ENCODE measurements around the gene MPV17. TPM values are rescaled to one million over a fixed set of nuclear protein-coding genes. Genes with fewer than 3 reads are reported as not detected.

MPV17 gene
- total and polyA plus RNA-seq, 2 of the 13 experiments (the other 11 are each of a cell fraction or from before 2014, with no cell fraction given) = 48.9 to 129 TPM

- TF ChIP-seq, protein P1, sequence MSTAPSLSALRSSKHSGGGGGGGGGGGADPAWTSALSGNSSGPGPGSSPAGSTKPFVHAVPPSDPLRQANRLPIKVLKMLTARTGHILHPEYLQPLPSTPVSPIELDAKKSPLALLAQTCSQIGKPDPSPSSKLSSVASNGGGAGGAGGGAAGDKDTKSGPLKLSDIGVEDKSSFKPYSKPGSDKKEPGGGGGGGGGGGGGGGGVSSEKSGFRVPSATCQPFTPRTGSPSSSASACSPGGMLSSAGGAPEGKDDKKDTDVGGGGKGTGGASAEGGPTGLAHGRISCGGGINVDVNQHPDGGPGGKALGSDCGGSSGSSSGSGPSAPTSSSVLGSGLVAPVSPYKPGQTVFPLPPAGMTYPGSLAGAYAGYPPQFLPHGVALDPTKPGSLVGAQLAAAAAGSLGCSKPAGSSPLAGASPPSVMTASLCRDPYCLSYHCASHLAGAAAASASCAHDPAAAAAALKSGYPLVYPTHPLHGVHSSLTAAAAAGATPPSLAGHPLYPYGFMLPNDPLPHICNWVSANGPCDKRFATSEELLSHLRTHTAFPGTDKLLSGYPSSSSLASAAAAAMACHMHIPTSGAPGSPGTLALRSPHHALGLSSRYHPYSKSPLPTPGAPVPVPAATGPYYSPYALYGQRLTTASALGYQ (CRISPR knock-in tag; IDR thresholded peaks at IDR 0.05) = no peak
- TF ChIP-seq ZNF670 (CRISPR knock-in tag; IDR thresholded peaks at IDR 0.05; ENCODE audit: borderline replicate concordance) (no peak), ZNF605 (CRISPR knock-in tag; IDR thresholded peaks at IDR 0.05) (peak; percentile 82), IKZF4 (CRISPR knock-in tag; IDR thresholded peaks at IDR 0.05; ENCODE audit: borderline replicate concordance, low read depth, not compliant biosample characterization) (peak; percentile 83), ZNF784 (CRISPR knock-in tag; IDR thresholded peaks at IDR 0.05; ENCODE audit: borderline replicate concordance) (peak; percentile 78; the same call in 1 of the 2 replicates), SNAPC4 (CRISPR knock-in tag; IDR thresholded peaks at IDR 0.05) (no peak), ZNF530 (CRISPR knock-in tag; IDR thresholded peaks at IDR 0.05; ENCODE audit: low read depth) (no peak), MYNN (CRISPR knock-in tag; IDR thresholded peaks at IDR 0.05; ENCODE audit: low read depth) (no peak), CC2D1A (CRISPR knock-in tag; IDR thresholded peaks at IDR 0.05) (no peak), DNMT3B (CRISPR knock-in tag; conservative IDR thresholded peaks at IDR 0.05) (peak; percentile 89), WIZ (CRISPR knock-in tag; IDR thresholded peaks at IDR 0.05) (no peak; the same call in 1 of the 2 replicates), RFX1 (IDR thresholded peaks at IDR 0.05) (no peak), ZNF781 (CRISPR knock-in tag; IDR thresholded peaks at IDR 0.05; ENCODE audit: borderline replicate concordance, not compliant biosample characterization) (no peak), NFKBIZ (CRISPR knock-in tag; IDR thresholded peaks at IDR 0.05) (peak; percentile 23; the same call in 1 of the 2 replicates), CREB3 (CRISPR knock-in tag; IDR thresholded peaks at IDR 0.05) (no peak), AGO1 (IDR thresholded peaks at IDR 0.05; ENCODE audit: low read depth, low read length, poor library complexity, severe bottlenecking) (no peak)
- TF ChIP-seq, protein P2, sequence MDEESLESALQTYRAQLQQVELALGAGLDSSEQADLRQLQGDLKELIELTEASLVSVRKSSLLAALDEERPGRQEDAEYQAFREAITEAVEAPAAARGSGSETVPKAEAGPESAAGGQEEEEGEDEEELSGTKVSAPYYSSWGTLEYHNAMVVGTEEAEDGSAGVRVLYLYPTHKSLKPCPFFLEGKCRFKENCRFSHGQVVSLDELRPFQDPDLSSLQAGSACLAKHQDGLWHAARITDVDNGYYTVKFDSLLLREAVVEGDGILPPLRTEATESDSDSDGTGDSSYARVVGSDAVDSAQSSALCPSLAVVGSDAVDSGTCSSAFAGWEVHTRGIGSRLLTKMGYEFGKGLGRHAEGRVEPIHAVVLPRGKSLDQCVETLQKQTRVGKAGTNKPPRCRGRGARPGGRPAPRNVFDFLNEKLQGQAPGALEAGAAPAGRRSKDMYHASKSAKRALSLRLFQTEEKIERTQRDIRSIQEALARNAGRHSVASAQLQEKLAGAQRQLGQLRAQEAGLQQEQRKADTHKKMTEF (CRISPR knock-in tag; IDR thresholded peaks at IDR 0.05) = peak; percentile 95
Measured at GRCh38 chr2:27320958-27321543, 1.8 kb downstream of the MPV17 start (continued).

Measured in HepG2 (cell line).